H1 (cell line): ENCODE results near the gene GTF3C2. TPM values are rescaled to one million over a fixed set of nuclear protein-coding genes. Genes with fewer than 3 reads are reported as not detected.

ENCODE experiments used
- ASH2L ChIP-seq: fragments of 200-600, 300-600 bp; sonication (generic); IDR thresholded peaks from one replicate; pipeline ENCODE4 v1.7.1; 2017; ENCODE audit warnings: low read length
- BACH1 ChIP-seq: IDR thresholded peaks from 2 replicates; pipeline ENCODE4 v1.6.1; 2012; ENCODE audit warnings: low read length, improper control_type of control experiment
- BCL11A ChIP-seq, 2 experiments: IDR thresholded peaks; one replicate each; pipeline ENCODE4 v1.6.1; 2011; ENCODE audit warnings: low read depth in 2 of 2, low read length in 2 of 2, mild to moderate bottlenecking in 2 of 2
- CHD1 ChIP-seq: IDR thresholded peaks from 2 replicates; pipeline ENCODE4 v1.6.1; 2012; ENCODE audit warnings: low read depth, low read length, improper control_type of control experiment
- GABPA ChIP-seq: IDR thresholded peaks from 2 replicates; pipeline ENCODE4 v1.6.1; 2011; ENCODE audit warnings: mild to moderate bottlenecking, low read length, moderate library complexity, borderline replicate concordance; ENCODE audit not compliant: insufficient read depth
- KDM4A ChIP-seq: IDR thresholded peaks from one replicate; pipeline ENCODE4 v1.7.1; 2012; ENCODE audit warnings: low read depth, mild to moderate bottlenecking, moderate library complexity, low read length, inconsistent platforms; ENCODE audit not compliant: severe bottlenecking
- polyA plus RNA-seq, 7 experiments: library from polyadenylated mRNA; depleted of rRNA in 3 of 7; stranded (reverse) in 5 of 7; unstranded in 2 of 7; fragments of >200 nt in 5 of 7; fragments of 200-250 nt in 2 of 7; gene quantifications; 1 replicate in 5 of 7; 2 replicates in 1 of 7; 4 replicates in 1 of 7; pipeline versions ENCODE4 v1.2.1 to v1.2.3, GENCODE V29; 2011 to 2013; ENCODE audit warnings: missing spikeins in 2 of 7, mixed read lengths in 2 of 7
- total RNA-seq: library from RNA; stranded (reverse); fragmentation: NEBNext Ultra II Directional; extraction: Animal tissue kit (Norgen Biotek cat#: 25700); gene quantifications from 2 replicates; pipeline ENCODE4 v1.2.1, GENCODE V29; 2021

GTF3C2 gene
- total and polyA plus RNA-seq, 2 of the 8 experiments (the other 6 are each of a cell fraction or from before 2014, with no cell fraction given): 118 to 127 TPM

DNA sequence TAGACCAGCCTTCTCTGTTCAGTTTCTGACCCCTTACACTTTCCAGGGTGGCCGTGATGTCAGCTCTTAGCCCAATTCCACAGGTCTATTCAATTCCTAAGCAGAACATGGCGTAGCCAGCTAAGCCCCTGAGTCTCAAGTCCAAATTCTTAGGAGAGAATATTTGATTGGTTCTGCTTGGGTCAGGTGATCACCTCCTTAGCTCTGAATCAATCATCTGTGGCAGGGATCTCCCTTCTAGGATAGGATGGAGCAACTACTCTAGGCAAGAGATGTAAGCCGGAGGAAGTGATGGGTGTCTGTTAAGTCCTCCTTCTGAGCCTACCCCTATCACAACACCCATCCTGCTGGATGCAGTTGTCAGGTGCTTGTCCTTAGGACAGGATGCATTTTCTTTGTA, 59.4 kb downstream of the GTF3C2 start (continued):
- TF ChIP-seq BCL11A (IDR thresholded peaks at IDR 0.05; ENCODE audit: low read depth in 2 of 2, low read length in 2 of 2) (no peak), ASH2L (no peak), CHD1 (no peak), BACH1 (no peak), KDM4A (no peak), GABPA (no peak)
- TF ChIP-seq, all 59 proteins: peak for 0
